GM21529 (cell line): ENCODE measurements around the gene HUNK.

Source experiments
- ATAC-seq: cut with Tn5 transposase; IDR thresholded peaks from one replicate; pipeline ENCODE4 v1.9.1; 2021; ENCODE audit not compliant: unreplicated experiment

Gene HUNK

GRCh38 chr21:31948676-31949075 is 75.9 kb downstream of the HUNK start:
- no peak for ATAC-seq

GRCh38 chr21:31952828-31953227 is 80.0 kb downstream of the HUNK start:
- ATAC-seq, result no peak

- ATAC-seq, result no peak
Measured at GRCh38 chr21:31957631-31958030, 84.8 kb downstream of the HUNK start.

GRCh38 chr21:31959881-31960280 is 87.1 kb downstream of the HUNK start:
- ATAC-seq, result no peak

DNA sequence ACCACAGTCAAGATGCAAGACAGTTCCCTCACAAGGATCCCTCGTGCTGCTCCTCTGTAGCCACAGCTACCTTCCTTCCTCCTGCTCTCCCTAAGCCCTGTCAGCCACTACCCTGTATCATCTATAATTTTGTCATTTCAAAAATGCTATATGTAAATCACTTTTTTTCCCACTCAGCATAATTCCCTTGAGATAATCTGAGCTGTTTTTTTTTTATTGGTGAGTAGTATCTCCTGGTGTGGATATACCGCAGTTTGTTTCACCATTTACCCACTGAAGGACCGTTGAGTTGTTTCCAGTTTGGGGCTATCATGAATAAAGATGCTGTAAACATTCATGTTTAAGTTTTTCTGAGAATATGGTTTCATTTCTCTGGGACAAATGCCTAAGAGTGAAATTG is 88.2 kb downstream of the HUNK start:
- no peak for ATAC-seq

DNA sequence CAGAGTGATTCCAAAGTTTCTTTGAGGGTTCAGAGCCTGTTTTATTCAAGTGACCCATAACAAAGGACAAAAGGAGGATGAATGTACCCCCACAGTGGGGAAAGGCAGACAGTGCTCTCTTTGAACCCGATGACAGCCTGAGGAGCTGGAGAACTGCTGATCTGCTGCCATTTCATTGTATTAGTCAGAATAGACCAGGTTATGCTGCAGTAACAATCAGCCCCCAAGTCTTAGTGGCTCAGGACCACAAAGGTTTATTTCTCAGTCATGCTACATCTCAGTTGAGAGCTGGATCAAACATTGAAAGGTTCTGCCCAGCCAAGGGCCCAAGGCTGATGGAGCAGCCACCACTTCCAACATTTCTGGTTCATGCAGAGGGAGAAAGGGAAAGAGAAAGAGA is 88.9 kb downstream of the HUNK start:
- ATAC-seq, result no peak

- no peak for ATAC-seq
Measured at GRCh38 chr21:31964692-31965091, 91.9 kb downstream of the HUNK start.

GRCh38 chr21:31967334-31967733 is 94.5 kb downstream of the HUNK start:
- no peak for ATAC-seq

DNA sequence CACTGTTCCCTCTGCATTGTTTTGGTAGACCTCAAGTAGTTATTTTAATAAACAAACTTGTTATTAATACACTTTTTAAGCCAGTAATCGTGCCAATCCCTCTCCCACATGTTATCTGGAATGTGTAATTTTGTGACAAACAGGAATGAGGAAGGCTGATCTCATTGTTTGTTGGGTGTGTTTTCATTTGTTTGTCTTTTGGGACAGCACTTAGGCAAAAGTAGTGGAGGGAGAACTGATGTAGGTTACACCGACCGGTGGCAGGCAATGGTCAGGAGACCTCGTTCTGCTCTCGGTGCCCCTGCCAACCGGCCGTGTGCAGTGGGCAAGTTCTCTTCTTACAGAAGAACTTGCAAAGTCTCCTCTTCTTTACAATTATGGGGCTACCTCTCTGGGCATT is 99.8 kb downstream of the HUNK start:
- no peak for ATAC-seq

DNA sequence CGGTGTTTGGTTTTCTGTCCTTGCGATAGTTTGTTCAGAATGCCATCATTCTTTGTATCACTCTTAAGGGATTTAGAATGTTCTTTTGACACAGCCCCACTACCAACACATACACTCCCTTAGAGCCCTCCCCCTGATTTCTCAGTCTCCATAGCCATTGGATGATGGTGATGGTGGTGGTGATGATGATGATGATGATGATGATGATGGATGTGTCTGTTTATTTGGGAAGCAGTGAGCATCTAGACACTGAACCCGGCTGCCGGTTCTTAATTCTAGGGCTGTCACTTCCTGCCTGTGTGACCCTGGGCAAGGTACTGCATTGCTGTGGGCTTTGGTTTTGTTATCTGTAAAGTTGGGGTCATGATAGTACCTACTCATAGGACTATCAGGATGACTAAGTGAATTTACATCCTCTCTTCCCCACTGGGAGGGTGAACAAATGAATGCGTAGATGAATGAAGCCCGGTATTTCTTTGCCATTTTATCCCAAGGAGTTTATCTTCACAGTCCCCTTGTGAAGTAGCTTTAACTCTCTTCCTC is 100.7 kb downstream of the HUNK start:
- no peak for ATAC-seq

GRCh38 chr21:31974454-31974985 is 101.7 kb downstream of the HUNK start:
- no peak for ATAC-seq

- ATAC-seq, result no peak
Measured at GRCh38 chr21:31975491-31975890, 102.7 kb downstream of the HUNK start.

- ATAC-seq, result no peak
Measured at GRCh38 chr21:31977816-31978215, 105.0 kb downstream of the HUNK start.

DNA sequence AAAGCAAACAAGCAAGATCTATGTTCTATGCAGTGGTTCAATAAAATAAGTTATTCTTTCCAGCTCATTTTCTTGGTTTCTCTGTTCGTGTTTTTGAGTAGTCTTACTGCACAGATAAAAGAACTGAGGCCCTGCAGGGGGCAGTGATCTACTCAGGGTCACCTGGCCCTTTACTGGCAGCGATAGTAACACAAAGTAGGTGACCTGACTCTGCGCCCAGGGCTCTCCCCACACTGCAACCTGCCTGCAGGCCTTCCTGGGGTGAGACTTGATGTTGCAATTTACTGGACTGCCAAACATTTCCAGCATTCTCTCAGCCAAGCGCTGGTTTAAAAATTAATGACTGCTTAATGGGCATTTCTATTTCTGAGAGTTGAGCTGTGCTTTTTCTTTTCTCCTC is 110.3 kb downstream of the HUNK start:
- no peak for ATAC-seq

GRCh38 chr21:31983554-31983953 is 110.7 kb downstream of the HUNK start:
- ATAC-seq, result no peak

- no peak for ATAC-seq
Measured at GRCh38 chr21:31985398-31985797, 112.6 kb downstream of the HUNK start.

DNA sequence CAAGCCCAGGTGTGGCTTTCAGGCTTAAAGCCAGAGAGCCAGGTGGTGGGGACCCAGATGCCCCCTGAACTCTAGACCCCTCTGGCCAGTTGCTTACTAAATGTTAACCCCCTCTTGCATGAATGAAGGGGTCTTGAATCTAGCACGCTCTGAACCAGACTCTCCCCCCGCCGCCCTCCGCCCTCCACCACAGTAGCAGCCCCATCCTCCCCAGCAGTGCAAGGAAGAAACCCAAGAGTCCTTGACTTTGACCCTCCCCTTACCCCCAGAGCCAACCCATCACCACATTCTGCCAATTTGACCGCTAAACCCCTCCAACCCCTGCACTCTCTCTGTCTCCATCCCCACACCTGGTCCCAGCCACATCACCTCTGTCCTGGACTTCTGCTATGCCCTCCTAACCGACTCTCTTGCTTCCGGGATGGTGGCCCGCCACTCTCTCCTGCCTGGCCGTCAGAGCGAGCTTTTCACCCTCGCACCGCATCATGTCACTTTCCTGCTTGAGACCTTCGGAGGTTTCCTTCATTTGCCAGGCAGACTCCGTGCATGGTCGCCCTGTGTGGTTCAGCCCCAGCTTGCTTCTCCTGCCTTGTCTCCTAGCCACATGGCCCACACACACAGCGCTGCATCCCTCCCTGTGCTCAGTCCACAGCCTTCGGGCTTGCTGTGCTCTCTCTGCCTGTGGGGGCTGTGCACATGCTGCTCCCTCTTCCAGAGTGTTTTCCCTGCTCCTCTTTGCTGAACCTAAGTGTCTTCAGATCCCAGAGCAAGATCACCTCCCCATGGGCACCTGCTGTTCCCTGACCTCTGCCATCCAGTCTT is 113.4 kb downstream of the HUNK start:
- no peak for ATAC-seq

GRCh38 chr21:31987696-31988095 is 114.9 kb downstream of the HUNK start:
- no peak for ATAC-seq

GRCh38 chr21:31988492-31989290 is 115.9 kb downstream of the HUNK start:
- no peak for ATAC-seq

- ATAC-seq, result no peak
Measured at GRCh38 chr21:31991356-31992331, 118.8 kb downstream of the HUNK start.

DNA sequence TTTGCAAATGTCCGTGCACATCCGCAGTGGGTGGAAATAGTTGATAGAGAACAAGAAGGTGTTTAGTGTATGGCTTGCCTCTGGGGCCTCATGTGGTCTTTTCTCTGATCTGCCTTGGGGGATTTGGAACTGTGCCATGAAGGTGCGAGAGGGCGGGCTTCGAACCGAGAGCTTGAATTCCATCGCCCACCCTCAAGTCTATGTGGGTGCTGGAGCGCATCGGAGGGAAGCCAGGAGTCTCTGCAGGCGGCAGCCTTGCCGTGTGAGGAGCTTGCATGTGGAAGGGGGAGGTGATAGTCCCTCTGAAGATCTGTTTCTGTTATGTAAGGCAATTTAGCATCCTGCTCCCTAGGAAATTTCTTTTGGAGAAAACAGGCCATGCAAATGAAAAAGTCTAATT is 119.6 kb downstream of the HUNK start:
- no peak for ATAC-seq
